HG02885 (cell line): ENCODE data around the gene HDAC1.
A peak's percentile ranks its signal among the peaks of the same experiment; 100 is the strongest.
"Not testable (repeated sequence)": the region's sequence is repeated elsewhere in the genome, so short reads cannot be mapped to it uniquely, and the experiment has no call there.

Experiments used
- ATAC-seq: cut with Tn5 transposase; IDR thresholded peaks from one replicate; pipeline ENCODE4 v1.9.1; 2021; ENCODE audit warnings: mild to moderate bottlenecking; ENCODE audit not compliant: unreplicated experiment, poor library complexity

The HDAC1 gene

DNA sequence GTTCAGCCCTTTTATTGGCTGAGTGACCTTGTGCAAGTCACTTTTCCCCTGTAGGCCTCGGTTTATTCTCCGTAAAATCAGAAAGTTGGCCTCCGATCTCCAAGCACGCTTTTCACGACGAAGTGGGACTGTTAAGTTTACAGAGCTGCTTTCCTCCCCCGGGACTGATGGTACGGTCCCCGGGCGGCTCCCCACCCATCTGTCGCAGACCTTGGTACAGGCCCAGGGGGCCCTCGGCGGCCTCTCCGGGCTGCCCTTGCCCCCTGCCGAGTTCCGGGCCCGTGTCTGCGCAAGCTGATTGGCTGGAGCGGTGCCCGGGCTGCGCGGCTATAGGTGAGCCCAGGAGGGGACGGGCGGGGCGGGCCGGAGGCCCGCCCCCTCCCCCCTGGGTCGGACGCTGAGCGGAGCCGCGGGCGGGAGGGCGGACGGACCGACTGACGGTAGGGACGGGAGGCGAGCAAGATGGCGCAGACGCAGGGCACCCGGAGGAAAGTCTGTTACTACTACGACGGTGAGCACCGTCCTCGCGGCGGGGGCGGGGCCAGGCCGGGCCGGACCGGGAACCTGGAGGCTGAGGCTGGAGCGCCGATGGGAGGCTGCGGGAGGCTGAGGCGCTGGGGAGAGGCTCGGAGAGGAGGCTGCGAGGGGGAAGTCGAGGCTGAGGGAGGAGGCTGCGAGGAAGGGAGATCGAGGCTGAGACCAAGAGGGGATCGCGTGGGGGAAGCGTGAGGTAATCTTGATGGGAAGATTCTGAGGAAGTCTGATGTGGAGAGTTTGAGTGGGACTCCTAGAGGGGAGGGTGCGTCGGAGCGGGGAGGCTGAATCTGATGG lies at the start of gene HDAC1:
HDAC1 (plus strand) TSS at position 376 of the 831 bp plus-strand sequence; CDS start at position 463, 87 bp downstream.
- peak; percentile 97 for ATAC-seq

GRCh38 chr1:32242341-32242851 lies 49.5 kb upstream of the HDAC1 start:
- no peak for ATAC-seq

- no peak for ATAC-seq
Observed at GRCh38 chr1:32246888-32247273, 45.0 kb upstream of the HDAC1 start, which contains the start of gene FAM167B. Gene FAM167B, plus strand, starts transcription at chr1:32247222. Its CDS starts 200 bp downstream, at chr1:32247422.

DNA sequence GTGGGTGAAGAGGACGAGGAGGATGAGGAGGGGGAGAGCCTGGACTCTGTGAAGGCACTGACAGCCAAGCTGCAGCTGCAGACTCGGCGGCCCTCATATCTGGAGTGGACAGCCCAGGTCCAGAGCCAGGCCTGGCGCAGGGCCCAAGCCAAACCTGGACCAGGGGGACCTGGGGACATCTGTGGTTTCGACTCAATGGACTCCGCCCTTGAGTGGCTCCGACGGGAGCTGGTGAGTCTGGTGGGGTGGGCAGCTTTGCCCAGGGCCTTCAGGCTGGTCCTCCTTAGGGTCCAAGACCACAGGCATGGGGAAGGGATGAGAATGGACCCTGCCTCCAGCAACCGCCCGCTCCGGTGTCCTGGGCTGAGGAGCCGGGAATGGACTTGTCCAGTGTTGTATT lies 44.4 kb upstream of the HDAC1 start:
- ATAC-seq, result no peak

- peak; percentile 41 for ATAC-seq
Observed at GRCh38 chr1:32247983-32248889, 43.6 kb upstream of the HDAC1 start.

DNA sequence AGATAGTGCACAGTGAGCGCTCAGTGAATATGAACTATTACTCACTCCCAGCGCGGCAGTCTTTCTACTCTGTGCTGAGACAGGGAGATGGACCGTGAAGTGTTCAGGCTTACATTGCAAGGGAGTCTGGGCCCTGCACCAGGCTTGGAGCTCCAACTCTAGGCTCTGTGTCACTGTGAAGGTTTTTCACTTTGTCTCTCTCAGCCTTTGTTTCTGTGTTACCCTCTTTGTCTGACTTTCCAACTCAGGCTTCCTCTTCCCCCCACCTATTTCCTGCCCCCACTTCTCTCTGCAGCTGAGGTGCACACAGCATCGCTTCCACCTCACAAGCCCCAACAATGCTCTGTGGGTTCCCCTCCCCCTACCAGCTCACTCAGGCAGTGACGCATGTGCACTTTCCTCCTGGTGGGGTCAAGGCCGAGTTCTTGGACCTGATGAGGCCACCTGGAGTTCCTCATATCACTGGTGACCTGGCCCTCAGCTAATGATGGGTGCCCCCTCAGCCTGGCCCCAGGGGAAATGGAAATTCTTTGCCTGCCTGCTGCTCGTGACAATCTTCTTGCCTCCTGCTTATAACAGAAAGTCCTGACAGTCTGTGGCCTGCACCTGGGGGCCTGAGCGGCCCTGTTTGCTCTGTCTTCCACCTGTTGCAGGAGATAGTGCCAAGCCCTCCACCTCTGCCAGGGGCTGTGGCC lies 41.9 kb upstream of the HDAC1 start:
- ATAC-seq, result peak; percentile 62

GRCh38 chr1:32250893-32251716 lies 40.8 kb upstream of the HDAC1 start, which contains the start of gene LCK:
Gene LCK, plus strand, starts transcription at chr1:32251265. Its CDS starts 23,065 bp downstream, at chr1:32274330.
- no peak for ATAC-seq

DNA sequence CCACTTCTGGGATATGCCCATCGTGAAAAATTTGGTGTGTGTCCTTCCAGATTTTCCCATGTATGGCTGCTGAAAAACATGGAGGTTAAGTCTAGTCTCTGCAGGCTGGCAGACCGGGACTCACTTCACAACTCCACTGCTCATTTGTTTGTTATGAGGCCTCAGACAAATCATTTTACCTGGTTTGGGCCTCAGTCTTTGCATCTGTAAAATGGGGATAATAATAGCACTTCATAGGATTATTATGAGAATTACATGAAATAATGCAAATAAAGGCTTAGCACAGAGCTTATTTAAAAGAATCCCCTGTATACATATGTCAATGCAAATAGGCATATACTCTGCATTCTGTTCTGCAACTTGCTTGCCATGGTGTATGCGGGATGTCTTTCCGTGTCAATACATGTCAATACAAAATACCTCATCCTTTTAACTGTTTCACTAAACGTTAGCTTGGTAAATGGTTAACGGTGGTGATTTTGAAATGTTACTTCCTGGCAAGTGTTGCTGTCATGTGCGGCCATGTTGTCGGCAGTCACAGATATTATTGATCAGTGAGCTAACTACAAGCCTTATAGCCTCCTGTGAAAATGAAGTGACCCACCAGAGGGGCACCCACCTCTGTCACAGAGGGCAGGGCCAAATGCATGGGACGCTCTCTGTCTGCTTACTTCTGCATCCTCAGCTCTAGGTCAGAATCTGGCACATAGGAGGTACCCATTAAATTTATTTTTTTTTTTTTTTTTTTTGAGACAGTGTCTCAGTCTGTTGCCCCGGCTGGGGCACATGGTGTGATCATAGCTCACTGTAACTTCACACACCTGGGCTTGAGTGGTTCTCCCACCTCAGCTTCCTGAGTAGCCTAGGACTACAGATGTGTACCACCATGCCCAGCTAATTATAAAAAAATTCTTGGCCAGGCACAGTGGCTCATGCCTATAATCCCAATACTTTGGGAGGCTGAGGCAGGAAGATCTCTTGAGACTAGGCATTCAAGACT lies 36.5 kb upstream of the HDAC1 start:
- ATAC-seq, result no peak

- no peak for ATAC-seq
Observed at GRCh38 chr1:32256473-32257226, 35.2 kb upstream of the HDAC1 start.

DNA sequence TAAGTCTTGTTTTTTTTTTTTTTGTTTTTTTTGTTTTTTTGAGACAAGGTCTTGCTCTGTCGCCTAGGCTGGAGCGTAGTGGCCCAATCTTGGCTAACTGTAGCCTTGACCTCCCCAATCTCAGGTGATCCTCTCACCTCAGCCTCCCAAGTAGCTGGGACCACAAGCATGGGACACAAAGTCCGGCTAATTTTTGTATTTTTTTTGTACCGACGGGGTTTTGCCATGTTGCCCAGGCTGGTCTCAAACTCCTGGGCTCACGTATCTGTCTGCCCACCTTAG lies 34.7 kb upstream of the HDAC1 start:
- ATAC-seq, result no peak

GRCh38 chr1:32263236-32263593 lies 28.7 kb upstream of the HDAC1 start:
- ATAC-seq, result not testable (repeated sequence)

GRCh38 chr1:32263744-32264143 lies 28.1 kb upstream of the HDAC1 start:
- no peak for ATAC-seq

DNA sequence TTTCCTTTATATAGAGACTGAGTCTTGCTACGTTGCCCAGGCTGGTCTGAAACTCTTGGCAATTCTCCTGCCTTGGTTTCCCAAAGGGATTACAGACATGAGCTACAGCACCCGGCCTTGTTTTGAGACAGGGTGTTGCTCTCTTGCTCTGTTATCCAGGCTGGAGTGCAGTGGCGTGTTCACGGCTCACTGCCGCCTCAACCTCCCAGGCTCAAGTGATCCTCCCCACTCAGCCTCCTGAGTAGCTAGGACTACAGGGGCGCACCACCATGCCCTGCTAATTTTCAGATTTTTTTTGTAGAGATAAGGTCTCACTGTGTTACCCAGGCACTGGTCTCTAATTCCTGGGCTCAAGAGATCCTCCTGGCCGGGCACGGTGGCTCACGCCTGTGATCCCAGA lies 26.0 kb upstream of the HDAC1 start:
- no peak for ATAC-seq

GRCh38 chr1:32266921-32267591 lies 24.8 kb upstream of the HDAC1 start:
- ATAC-seq, result no peak

DNA sequence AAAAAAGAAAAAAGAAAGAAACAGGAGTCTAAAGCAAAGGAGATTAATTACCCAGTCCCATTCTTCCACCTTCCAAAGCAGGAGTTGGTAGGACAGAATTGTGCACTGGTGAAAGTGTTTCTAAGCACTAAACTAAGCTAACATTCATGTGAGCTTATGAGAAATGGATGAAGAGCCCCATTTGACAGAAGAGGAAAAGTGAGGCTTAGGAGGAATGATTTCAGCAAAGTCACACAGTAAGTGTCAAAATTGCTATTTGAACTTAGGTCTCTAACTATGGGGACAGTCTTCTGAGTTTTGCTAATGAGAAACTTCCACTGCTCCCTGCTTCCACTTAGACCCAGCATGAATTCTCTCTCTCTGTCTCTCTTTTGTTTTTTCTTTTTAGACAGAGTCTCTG lies 22.1 kb upstream of the HDAC1 start:
- ATAC-seq, result no peak

- no peak for ATAC-seq
Observed at GRCh38 chr1:32272557-32273390, 19.1 kb upstream of the HDAC1 start.
